OCI-LY7 (cell line): ENCODE results near the gene IRF1.

Experiments used
- EZH2phosphoT487 ChIP-seq: fragments of 200-600 bp; sonication (generic); IDR thresholded peaks from 2 replicates; pipeline ENCODE4 v1.6.1; 2018; ENCODE audit warnings: low read depth, borderline replicate concordance, mild to moderate bottlenecking, mixed run types, antibody characterized with exemption, low read length, moderate library complexity, mixed read lengths
- TF ChIP-seq, protein P1 (sequence below): fragments of 200-600 bp; sonication (generic); conservative IDR thresholded peaks from 2 replicates; pipeline ENCODE4 v1.5.1; 2014; ENCODE audit warnings: mild to moderate bottlenecking, antibody characterized with exemption, low read length, moderate library complexity, mixed read lengths

DNA sequence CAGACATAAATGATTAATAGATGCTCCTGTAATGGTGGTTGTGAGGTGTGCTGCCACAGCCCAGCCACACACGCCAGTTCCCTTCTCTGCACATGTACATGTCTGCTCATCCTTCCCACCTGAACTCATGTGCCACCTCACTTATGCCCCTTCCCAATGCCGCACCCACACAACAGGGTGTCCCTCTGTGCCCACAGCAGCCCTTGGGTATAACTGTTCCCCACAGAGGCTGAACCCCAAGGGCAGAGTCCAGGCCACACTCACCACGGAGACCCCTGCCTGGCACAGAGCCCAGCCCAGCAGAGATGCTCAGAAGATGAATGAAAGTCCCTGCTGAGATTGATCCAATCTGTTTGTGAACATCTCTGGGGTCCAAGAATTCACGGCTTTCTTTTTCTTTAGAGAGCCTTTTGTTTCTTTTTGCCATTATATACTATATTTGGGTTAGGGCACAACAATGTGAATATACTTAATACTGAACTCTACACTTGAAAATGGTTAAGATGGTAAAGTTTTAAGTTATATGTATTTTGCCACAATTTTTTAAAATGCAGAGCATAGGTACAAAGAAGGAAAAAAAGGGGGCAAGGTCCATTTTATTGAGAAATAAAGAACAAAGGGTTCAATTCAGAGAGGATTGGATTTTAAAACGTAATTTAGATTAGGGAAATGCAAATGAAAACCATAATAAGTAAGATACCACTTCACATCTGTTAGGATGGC, 29.6 kb downstream of the IRF1 start:
- TF ChIP-seq, protein P1, sequence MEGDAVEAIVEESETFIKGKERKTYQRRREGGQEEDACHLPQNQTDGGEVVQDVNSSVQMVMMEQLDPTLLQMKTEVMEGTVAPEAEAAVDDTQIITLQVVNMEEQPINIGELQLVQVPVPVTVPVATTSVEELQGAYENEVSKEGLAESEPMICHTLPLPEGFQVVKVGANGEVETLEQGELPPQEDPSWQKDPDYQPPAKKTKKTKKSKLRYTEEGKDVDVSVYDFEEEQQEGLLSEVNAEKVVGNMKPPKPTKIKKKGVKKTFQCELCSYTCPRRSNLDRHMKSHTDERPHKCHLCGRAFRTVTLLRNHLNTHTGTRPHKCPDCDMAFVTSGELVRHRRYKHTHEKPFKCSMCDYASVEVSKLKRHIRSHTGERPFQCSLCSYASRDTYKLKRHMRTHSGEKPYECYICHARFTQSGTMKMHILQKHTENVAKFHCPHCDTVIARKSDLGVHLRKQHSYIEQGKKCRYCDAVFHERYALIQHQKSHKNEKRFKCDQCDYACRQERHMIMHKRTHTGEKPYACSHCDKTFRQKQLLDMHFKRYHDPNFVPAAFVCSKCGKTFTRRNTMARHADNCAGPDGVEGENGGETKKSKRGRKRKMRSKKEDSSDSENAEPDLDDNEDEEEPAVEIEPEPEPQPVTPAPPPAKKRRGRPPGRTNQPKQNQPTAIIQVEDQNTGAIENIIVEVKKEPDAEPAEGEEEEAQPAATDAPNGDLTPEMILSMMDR: no peak
- TF ChIP-seq EZH2phosphoT487: no peak
